A549 (cell line): Measurements from ENCODE around the gene EPS8. TPM values are rescaled to one million over a fixed set of nuclear protein-coding genes. Genes with fewer than 3 reads are reported as not detected.

Experiments
- ATAC-seq, 2 experiments: fragments of 200-7000 bp in 1 of 2; fragments of >200 bp in 1 of 2; cut with Nextera tagmentation in 1 of 2; cut with Tn5 transposase in 1 of 2; 3 replicates each; pipeline versions ENCODE4 v1.8.0 to v1.9.1; 2018 to 2020; ENCODE audit warnings: mild to moderate bottlenecking in 1 of 2, moderate library complexity in 1 of 2
- CTCF ChIA-PET: fragments of 300-600 bp; sonication (Branson Sonifier 250); formaldehyde crosslinking; extraction: SDS; loops from one replicate; lab custom pipeline; 2021; ENCODE audit warnings: antibody characterized with exemption, inconsistent platforms; lab: Yijun Ruan, JAX
- POLR2A ChIA-PET: fragments of 350-600 bp; formaldehyde crosslinking; extraction: SDS; loops from one replicate; lab custom pipeline; 2021; ENCODE audit warnings: antibody characterized with exemption, inconsistent platforms; lab: Yijun Ruan, JAX
- DNase-seq, 2 experiments: peaks; one replicate each; pipeline versions ENCODE4 v3.0.0 to v3.0.0-alpha.2; 2011 to 2016; ENCODE audit warnings: low read depth in 1 of 2, low spot score in 1 of 2
- FAIRE-seq: peaks from 2 replicates; lab custom pipeline; 2011; peaks lifted over from hg19 to GRCh38; lab: Jason Lieb, UNC
- H3K27ac ChIP-seq, 2 experiments: fragments of >200 bp; sonication (Bioruptor Twin); formaldehyde crosslinking; 3 replicates each; pipeline ENCODE4 v1.5.1; 2016 to 2017
- H3K4me1 ChIP-seq: fragments of >200 bp; sonication (Bioruptor Twin); formaldehyde crosslinking; 3 replicates; pipeline ENCODE4 v1.6.1; 2016
- H3K4me2 ChIP-seq: fragments of >200 bp; sonication (Bioruptor Twin); formaldehyde crosslinking; 3 replicates; pipeline ENCODE4 v1.6.1; 2016
- H3K4me3 ChIP-seq: fragments of >200 bp; sonication (Bioruptor Twin); formaldehyde crosslinking; 3 replicates; pipeline ENCODE4 v1.5.1; 2016
- H3K9me3 ChIP-seq: fragments of >200 bp; sonication (Bioruptor Twin); formaldehyde crosslinking; 3 replicates; pipeline ENCODE4 v1.6.1; 2016
- CBX8 ChIP-seq: fragments of 200-600 bp; sonication (generic); IDR thresholded peaks from 2 replicates; pipeline ENCODE4 v1.6.1; 2016
- CEBPB ChIP-seq, 2 experiments: fragments of >200 bp in 1 of 2; sonication (Bioruptor Twin) in 1 of 2; formaldehyde crosslinking in 1 of 2; IDR thresholded peaks; 2 replicates each; pipeline ENCODE4 v1.6.1; 2012 to 2016
- CHD2 ChIP-seq: fragments of 150-350 bp; IDR thresholded peaks from 2 replicates; pipeline ENCODE4 v1.6.1; 2014; ENCODE audit warnings: low read length; ENCODE audit not compliant: partially characterized antibody
- EHF ChIP-seq: fragments of 250-450 bp; sonication (Bioruptor Pico); IDR thresholded peaks from 2 replicates; pipeline ENCODE4 v1.5.0; 2020; ENCODE audit warnings: mild to moderate bottlenecking
- EHMT2 ChIP-seq: fragments of 200-600 bp; sonication (generic); IDR thresholded peaks from 2 replicates; pipeline ENCODE4 v1.6.1; 2016; ENCODE audit warnings: antibody characterized with exemption, low read depth, mild to moderate bottlenecking, moderate library complexity
- EP300 ChIP-seq, 2 experiments: fragments of >200 bp; sonication (Bioruptor Twin); formaldehyde crosslinking; IDR thresholded peaks; 2 replicates in 1 of 2; 3 replicates in 1 of 2; pipeline ENCODE4 v1.6.1; 2016 to 2017
- FOSB ChIP-seq: fragments of 250-450 bp; sonication (Bioruptor Pico); IDR thresholded peaks from 2 replicates; pipeline ENCODE4 v1.5.0; 2020; ENCODE audit warnings: mild to moderate bottlenecking, moderate library complexity
- FOSL2 ChIP-seq, 2 experiments: fragments of 450-650 bp in 1 of 2; fragments of >200 bp in 1 of 2; sonication (Bioruptor Twin) in 1 of 2; formaldehyde crosslinking; IDR thresholded peaks; 2 replicates each; pipeline versions ENCODE4 v1.5.0 to v1.6.1; 2016 to 2020; ENCODE audit warnings: mild to moderate bottlenecking in 1 of 2, moderate library complexity in 1 of 2
- FOXS1 ChIP-seq: fragments of 250-450 bp; sonication (Bioruptor Pico); IDR thresholded peaks from 2 replicates; pipeline ENCODE4 v1.5.0; 2020; ENCODE audit warnings: mild to moderate bottlenecking, moderate library complexity
- HDAC2 ChIP-seq: fragments of 200-600 bp; sonication (generic); IDR thresholded peaks from 2 replicates; pipeline ENCODE4 v1.6.1; 2016
- HOXB5 ChIP-seq: fragments of 250-450 bp; sonication (Bioruptor Pico); IDR thresholded peaks from 2 replicates; pipeline ENCODE4 v1.5.0; 2020; ENCODE audit warnings: mild to moderate bottlenecking, moderate library complexity
- JUNB ChIP-seq: fragments of >200 bp; sonication (Bioruptor Twin); formaldehyde crosslinking; IDR thresholded peaks from 2 replicates; pipeline ENCODE4 v1.6.1; 2016
- NFE2L2 ChIP-seq: fragments of 150-350 bp; conservative IDR thresholded peaks from 2 replicates; pipeline ENCODE4 v1.6.1; 2014; ENCODE audit warnings: low read length
- PHF8 ChIP-seq: fragments of 200-600 bp; sonication (generic); IDR thresholded peaks from 2 replicates; pipeline ENCODE4 v1.6.1; 2016; ENCODE audit warnings: low read depth, mild to moderate bottlenecking, antibody characterized with exemption, moderate library complexity, borderline replicate concordance
- RAD21 ChIP-seq, 2 experiments: fragments of >200 bp in 1 of 2; sonication (Bioruptor Twin) in 1 of 2; formaldehyde crosslinking in 1 of 2; IDR thresholded peaks in 1 of 2; conservative IDR thresholded peaks in 1 of 2; 2 replicates in 1 of 2; 3 replicates in 1 of 2; pipeline ENCODE4 v1.6.1; 2012 to 2018; ENCODE audit warnings: inconsistent platforms in 1 of 2
- RFX5 ChIP-seq: fragments of 450-650 bp; IDR thresholded peaks from 2 replicates; pipeline ENCODE4 v1.7.1; 2014; ENCODE audit warnings: antibody characterized with exemption, mild to moderate bottlenecking, moderate library complexity
- TFCP2L1 ChIP-seq: fragments of 250-450 bp; sonication (Bioruptor Pico); IDR thresholded peaks from 2 replicates; pipeline ENCODE4 v1.5.0; 2021; ENCODE audit warnings: mild to moderate bottlenecking
- TP53 ChIP-seq: fragments of 250-450 bp; sonication (Bioruptor Pico); IDR thresholded peaks from 2 replicates; pipeline ENCODE4 v1.5.0; 2021; ENCODE audit warnings: mild to moderate bottlenecking, moderate library complexity
- ZC3H11A ChIP-seq: fragments of 450-650 bp; IDR thresholded peaks from 2 replicates; pipeline ENCODE4 v1.6.1; 2014; ENCODE audit warnings: antibody characterized with exemption, mild to moderate bottlenecking
- WGBS: methylation state at CpG from one replicate; pipeline ENCODE4 v1.1.6; 2017; ENCODE audit errors: missing lambda C conversion rate; 5-methylcytosine and 5-hydroxymethylcytosine counted together
- polyA plus RNA-seq, 4 experiments: library from polyadenylated mRNA; depleted of rRNA in 3 of 4; stranded (reverse); fragments of >200 nt; fragmentation: RNase III in 1 of 4; extraction: RNeasy Plus Mini Kit Qiagen cat#74134 plus additional on column Dnase treatment in 1 of 4; gene quantifications; 2 replicates in 3 of 4; 3 replicates in 1 of 4; pipeline ENCODE4 v1.2.3, GENCODE V29; 2011 to 2017
- TF ChIP-seq, protein P1 (sequence below): fragments of 200-600 bp; sonication (generic); IDR thresholded peaks from 2 replicates; pipeline ENCODE4 v1.6.1; 2016; ENCODE audit warnings: antibody characterized with exemption, mild to moderate bottlenecking, moderate library complexity
- TF ChIP-seq, protein P2 (sequence below): fragments of >200 bp; sonication (Bioruptor Twin); formaldehyde crosslinking; IDR thresholded peaks from 3 replicates; pipeline ENCODE4 v1.5.1; 2016
- TF ChIP-seq, protein P3 (sequence below): fragments of 250-450 bp; sonication (Bioruptor Pico); IDR thresholded peaks from 2 replicates; pipeline ENCODE4 v1.5.0; 2020; ENCODE audit warnings: low read depth, mild to moderate bottlenecking, moderate library complexity
- TF ChIP-seq, protein P4 (sequence below): fragments of 450-650 bp; IDR thresholded peaks from 2 replicates; pipeline ENCODE4 v1.6.1; 2014; ENCODE audit warnings: antibody characterized with exemption

Gene EPS8
- polyA plus RNA-seq, 2 of the 4 experiments (the other 2 are of a cell fraction) = 25.1 to 101 TPM

DNA sequence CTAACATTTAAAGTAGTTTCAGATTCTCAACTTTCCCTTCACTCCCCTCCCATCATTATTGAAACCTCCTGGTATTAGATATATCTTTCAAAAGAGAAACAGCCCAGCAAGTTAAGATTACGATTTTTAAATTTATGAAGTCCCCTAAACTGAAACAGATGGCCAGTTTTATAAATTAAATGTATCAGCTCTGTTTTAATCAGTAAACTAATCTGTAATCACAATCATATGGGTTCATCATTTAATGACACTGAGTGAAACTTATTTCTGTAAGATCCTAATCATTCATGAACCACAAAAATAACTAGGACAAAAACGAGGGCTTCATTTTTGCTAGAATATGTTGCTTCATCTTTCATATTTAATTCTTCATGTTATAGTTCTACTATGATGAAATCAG lies 137.8 kb downstream of the EPS8 start (continued):
- no peak for TF ChIP-seq PHF8

DNA sequence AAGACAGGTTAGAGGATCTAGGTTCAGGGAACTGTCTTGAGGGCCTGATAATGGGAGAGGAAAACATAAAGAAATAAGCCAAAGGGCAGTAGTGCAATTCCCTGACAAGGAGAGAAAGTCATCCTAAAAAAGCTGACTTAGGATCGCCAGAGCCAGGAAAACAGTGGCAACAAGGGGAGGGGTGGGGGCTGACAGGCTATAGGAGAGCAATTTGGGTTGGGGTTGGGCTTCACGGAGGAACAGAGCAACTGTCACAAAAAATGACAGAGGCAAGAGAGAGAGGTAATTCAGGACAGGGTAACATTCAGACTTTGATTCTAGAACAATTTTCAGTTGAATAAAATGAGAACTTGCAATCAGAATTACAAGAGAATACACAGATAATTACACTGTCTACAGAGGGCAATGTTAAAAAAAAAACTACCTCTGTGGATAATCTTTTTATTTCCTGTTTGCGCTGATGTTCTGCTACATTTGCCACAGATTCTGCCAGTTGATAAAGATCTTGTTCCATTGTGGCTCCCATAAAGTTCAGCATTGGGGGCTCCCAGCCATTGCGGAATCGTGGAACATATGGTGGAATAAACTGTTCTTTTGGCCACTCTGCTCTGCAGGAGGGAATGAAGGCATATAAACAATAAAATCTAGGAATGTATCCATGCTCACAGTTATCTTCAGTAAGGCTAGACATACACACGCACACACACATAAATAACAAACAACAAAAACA lies 138.6 kb downstream of the EPS8 start:
- Histone ChIP-seq H3K27ac (no peak overlapping the region), H3K4me2 (no peak overlapping the region), H3K9me3 (no peaks in the 10 kb centered on the region), H3K4me1 (peaks cover 9% of the 10 kb centered on the region; the same call in 2 of the 3 replicates), H3K4me3 (no peak overlapping the region)
- no peak for DNase-seq
- ChIA-PET CTCF (interaction anchor here (0.6 to 1.3 kb wide), 2 partner anchors 11 to 139 kb away, joined by 3 to 4 read pairs; partner anchors contain the start of gene EPS8), POLR2A (no interaction called here)
- TF ChIP-seq HOXB5 (CRISPR knock-in tag) (no peak), HDAC2 (no peak), TFCP2L1 (CRISPR knock-in tag) (no peak), FOSL2 (IDR thresholded peaks at IDR 0.05) (no peak), FOSL2 (CRISPR knock-in tag; IDR thresholded peaks at IDR 0.05) (no peak), FOXS1 (no peak), PHF8 (no peak), CHD2 (no peak)
- ATAC-seq = no peak
- FAIRE-seq = no peak
- 90% methylated on average over 6 of the region's 6 CpGs for WGBS

DNA sequence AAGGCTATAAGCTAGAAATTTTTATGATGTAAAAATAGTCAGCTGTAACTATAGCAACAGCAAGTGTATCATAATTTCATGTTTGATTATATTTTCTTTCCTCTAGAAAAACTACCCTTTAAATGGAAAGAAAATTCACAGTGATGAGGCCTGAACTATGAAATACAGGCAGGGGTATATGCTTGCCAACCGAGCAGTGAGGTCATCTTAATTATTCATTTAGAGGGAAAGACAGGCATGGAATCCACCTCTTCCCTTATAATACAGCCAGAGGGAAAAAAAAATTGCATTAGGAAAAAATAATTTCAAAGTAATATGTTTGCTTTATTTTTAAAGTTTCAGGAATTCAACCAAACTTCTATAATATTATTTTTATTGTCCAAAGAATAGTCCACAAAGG lies 139.8 kb downstream of the EPS8 start:
- 84% methylated on average over 1 of the region's 1 CpG for WGBS
- ChIA-PET CTCF (no interaction called here), POLR2A (no interaction called here)
- H3K9me3 ChIP-seq = no peaks in the 10 kb centered on the region
- H3K4me2 ChIP-seq = no peak overlapping the region
- ATAC-seq (no peak), FAIRE-seq (no peak), DNase-seq (no peak)
- TF ChIP-seq FOXS1 (no peak), CBX8 (no peak), CHD2 (no peak), RAD21 (conservative IDR thresholded peaks at IDR 0.05 in 1 of 2, IDR thresholded peaks at IDR 0.05 in 1 of 2) (no peak), CEBPB (IDR thresholded peaks at IDR 0.05) (no peak), RFX5 (no peak), NFE2L2 (no peak), FOSB (CRISPR knock-in tag) (no peak), TFCP2L1 (CRISPR knock-in tag) (no peak), ZC3H11A (no peak), EHMT2 (no peak), EHF (CRISPR knock-in tag) (no peak), TP53 (no peak), JUNB (no peak), EP300 (IDR thresholded peaks at IDR 0.05) (no peak)
- TF ChIP-seq, protein P1, sequence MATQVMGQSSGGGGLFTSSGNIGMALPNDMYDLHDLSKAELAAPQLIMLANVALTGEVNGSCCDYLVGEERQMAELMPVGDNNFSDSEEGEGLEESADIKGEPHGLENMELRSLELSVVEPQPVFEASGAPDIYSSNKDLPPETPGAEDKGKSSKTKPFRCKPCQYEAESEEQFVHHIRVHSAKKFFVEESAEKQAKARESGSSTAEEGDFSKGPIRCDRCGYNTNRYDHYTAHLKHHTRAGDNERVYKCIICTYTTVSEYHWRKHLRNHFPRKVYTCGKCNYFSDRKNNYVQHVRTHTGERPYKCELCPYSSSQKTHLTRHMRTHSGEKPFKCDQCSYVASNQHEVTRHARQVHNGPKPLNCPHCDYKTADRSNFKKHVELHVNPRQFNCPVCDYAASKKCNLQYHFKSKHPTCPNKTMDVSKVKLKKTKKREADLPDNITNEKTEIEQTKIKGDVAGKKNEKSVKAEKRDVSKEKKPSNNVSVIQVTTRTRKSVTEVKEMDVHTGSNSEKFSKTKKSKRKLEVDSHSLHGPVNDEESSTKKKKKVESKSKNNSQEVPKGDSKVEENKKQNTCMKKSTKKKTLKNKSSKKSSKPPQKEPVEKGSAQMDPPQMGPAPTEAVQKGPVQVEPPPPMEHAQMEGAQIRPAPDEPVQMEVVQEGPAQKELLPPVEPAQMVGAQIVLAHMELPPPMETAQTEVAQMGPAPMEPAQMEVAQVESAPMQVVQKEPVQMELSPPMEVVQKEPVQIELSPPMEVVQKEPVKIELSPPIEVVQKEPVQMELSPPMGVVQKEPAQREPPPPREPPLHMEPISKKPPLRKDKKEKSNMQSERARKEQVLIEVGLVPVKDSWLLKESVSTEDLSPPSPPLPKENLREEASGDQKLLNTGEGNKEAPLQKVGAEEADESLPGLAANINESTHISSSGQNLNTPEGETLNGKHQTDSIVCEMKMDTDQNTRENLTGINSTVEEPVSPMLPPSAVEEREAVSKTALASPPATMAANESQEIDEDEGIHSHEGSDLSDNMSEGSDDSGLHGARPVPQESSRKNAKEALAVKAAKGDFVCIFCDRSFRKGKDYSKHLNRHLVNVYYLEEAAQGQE = no peak
- TF ChIP-seq, protein P2, sequence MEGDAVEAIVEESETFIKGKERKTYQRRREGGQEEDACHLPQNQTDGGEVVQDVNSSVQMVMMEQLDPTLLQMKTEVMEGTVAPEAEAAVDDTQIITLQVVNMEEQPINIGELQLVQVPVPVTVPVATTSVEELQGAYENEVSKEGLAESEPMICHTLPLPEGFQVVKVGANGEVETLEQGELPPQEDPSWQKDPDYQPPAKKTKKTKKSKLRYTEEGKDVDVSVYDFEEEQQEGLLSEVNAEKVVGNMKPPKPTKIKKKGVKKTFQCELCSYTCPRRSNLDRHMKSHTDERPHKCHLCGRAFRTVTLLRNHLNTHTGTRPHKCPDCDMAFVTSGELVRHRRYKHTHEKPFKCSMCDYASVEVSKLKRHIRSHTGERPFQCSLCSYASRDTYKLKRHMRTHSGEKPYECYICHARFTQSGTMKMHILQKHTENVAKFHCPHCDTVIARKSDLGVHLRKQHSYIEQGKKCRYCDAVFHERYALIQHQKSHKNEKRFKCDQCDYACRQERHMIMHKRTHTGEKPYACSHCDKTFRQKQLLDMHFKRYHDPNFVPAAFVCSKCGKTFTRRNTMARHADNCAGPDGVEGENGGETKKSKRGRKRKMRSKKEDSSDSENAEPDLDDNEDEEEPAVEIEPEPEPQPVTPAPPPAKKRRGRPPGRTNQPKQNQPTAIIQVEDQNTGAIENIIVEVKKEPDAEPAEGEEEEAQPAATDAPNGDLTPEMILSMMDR = no peak
- TF ChIP-seq, protein P3, sequence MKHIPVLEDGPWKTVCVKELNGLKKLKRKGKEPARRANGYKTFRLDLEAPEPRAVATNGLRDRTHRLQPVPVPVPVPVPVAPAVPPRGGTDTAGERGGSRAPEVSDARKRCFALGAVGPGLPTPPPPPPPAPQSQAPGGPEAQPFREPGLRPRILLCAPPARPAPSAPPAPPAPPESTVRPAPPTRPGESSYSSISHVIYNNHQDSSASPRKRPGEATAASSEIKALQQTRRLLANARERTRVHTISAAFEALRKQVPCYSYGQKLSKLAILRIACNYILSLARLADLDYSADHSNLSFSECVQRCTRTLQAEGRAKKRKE (CRISPR knock-in tag) = no peak
- TF ChIP-seq, protein P4, sequence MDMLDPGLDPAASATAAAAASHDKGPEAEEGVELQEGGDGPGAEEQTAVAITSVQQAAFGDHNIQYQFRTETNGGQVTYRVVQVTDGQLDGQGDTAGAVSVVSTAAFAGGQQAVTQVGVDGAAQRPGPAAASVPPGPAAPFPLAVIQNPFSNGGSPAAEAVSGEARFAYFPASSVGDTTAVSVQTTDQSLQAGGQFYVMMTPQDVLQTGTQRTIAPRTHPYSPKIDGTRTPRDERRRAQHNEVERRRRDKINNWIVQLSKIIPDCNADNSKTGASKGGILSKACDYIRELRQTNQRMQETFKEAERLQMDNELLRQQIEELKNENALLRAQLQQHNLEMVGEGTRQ = no peak
- no peak overlapping the region for H3K4me3 ChIP-seq
- no peak overlapping the region for H3K27ac ChIP-seq
- H3K4me1 ChIP-seq = peaks cover 11% of the 10 kb centered on the region; the same call in 2 of the 3 replicates
